Activated effector memory CD4-positive, alpha-beta T cell treated with Interleukin-2 at 50 U/mL for 16 hours (primary cell): ENCODE data around the gene KLRF2.

ENCODE experiments used
- DNase-seq: peaks from one replicate; pipeline ENCODE4 v3.0.0-alpha.2; 2020

KLRF2 gene

DNA sequence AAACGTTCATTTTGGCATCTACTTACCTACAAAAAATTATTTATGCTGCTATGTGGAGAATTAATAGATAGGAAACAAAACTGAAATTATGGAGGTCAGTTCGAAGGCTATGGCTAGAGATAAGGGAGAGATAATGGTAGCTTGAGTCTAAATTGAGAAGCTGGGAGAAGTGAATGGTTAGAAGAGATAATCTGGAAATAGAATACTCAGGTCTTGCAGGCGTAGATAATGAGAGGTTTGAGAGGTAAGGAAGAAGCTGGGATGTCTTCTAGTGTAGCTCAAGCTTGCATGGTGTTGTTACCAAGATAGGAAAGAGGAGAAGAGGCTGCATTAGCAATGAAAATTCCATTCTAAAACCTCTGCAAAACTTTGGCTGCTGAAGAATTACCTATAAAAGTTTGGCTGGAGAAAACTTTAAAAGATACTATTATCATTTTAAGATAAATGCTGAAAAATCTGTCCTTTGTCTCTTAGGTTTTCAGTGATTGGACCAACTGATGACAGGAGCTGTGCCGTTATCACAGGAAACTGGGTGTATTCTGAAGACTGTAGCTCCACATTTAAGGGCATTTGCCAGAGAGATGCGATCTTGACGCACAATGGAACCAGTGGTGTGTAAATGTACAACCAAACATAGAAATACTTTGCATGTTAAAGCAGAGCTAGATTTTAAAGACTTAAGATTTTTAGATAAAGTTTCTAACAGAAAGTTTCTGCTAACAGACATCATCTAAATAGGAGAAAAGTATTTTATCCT is 14.1 kb downstream of the KLRF2 start:
- no peak for DNase-seq

DNA sequence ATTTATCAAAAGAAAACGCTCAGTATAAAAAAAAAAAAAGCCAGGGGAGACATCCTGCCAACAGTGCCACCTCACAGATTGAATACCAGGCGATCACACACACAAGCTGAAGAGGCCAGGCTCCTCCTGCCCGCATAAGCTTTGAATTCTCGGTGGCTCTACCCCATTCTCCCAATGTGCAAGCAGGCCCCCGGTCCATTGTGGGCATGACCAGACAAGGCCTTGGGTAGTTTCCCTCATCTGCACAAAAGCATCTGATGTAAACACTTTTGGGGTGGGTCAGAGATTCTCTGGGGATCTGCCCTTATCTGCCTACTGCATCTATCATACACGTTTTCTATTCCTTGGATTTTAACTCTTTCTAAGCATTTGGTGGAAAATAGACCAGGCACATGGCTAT is 16.2 kb downstream of the KLRF2 start:
- DNase-seq: no peak

DNA sequence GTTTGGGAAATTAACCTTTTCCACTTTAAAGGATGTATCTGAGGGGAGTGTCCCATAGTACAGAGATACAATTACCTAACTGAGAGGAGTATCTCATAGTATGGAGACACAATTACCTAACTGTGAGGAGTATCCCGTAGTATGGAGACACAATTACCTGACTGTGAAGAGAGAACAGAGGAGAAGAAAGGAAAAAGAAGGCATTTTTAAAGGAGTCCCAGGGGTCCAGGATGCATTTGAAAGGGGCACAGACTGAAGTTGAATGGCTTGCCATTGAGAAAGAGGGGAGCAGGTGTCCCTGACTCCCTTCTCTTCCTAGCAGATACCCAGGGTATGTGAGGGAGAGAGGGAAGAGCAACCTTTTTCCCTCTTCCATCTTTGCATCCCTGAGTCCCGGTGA is 17.9 kb downstream of the KLRF2 start:
- no peak for DNase-seq

DNA sequence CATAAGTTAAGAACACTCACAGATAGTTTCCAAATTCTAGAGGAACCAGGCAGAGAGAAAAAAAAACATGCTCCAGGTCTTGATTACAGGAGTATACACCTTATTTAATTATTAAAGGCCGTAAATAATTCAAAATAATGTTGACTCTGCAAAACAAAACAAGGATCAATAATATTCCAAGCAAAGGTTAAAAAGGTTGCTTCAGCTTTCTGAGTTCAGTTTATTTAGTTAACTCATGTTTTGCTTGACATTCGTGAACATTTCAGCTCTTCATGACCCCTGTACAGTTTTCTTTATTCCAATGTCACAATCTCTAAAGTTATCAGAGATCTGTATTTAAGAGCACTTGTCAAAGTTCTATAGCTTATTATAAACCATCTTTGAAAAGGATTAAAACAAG is 19.6 kb downstream of the KLRF2 start:
- DNase-seq: no peak

- DNase-seq: no peak
Measured at GRCh38 chr12:9902539-9903228, 21.4 kb downstream of the KLRF2 start.

DNA sequence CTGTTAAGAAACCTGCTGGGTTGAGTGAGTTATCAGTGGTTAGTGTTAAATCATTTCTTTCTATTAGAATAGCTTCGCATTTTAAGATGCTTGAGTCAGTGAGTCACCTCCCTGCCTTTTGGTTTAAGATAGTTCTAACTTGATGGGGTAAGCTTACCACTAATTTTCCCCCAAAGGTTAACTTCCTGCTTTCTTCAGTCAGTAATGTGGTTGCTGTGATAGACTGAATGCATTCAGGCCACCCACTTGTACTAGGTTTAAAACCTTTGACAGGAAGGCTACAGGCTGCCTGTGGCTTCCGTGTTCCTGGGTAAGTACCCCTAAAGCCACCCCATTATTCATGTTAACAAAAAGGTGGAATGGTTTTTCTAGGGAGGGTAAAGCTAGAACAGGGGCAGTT is 25.6 kb downstream of the KLRF2 start:
- DNase-seq: no peak

DNA sequence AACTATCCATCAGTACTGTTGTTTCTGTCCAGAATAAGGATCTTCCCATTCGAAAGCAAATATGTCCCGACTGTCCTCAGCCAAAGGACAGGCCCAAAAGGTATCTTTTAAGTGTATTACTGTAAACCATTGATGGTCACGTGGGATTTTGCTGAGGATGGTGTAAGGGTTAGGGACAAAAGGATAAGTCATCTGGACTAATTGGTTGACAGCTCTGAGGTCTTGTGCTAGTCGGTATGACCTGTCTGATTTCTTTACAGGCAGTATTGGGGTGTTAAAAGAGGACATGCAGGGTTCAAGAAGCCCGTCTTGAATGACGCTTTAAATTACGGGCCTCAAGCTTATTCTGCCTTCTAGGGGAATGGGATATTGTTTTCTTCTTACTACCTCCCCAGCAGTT is 26.5 kb downstream of the KLRF2 start:
- DNase-seq: no peak

GRCh38 chr12:9908350-9908749 is 27.1 kb downstream of the KLRF2 start:
- DNase-seq: no peak

- DNase-seq: no peak
Measured at GRCh38 chr12:9909724-9910123, 28.4 kb downstream of the KLRF2 start.

DNA sequence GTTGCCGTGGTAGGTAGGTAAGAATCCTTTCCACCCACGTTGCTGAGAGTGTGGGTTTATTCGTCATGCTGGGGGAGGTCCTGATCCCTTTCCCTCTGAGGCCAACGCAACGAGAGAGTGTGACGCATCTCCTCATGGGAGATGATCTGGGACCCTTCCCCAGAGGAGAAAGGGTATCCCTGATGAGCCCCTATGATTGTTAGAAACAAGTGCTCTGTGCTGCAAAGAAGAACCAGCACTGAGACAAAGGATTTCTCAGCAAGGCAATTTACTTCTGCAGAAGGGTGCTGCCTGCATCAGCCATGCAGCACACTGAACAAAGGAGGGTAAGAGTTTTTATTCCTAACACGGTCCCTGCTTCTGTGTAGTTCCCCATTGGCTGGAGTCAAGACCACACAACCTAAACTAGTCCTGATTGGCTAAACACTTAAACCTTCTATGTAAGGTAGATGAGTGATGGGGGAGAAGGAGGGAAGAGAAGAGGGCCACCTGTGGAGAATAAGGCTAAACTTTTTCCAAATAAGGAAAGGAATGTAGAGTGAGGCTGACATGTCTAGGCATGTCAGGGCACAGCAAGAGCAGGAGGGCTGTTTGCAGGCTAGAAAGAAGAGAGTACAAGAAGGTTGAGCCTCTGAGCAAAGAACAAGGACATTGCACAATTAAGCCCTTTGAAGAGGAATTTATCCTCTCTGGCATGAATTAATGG is 29.6 kb downstream of the KLRF2 start:
- DNase-seq: no peak

DNA sequence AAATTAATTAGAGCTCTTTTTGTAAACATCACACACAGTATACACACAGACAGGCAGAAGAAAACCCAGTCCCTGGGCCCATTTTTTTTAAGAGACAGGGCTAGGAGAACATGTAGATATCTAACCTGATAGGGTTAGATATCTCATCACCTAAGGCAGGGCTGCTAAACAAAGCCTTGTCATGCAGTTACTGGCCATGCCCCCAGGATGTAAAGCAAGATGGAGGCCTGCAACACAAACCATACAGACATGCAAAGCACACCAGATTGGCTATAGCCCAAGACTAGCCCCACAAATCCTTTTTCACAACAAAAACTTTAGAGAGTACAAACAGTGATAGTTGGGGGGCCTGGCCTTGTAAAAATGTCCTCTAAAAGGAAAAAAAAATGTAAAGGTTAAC is 30.4 kb downstream of the KLRF2 start:
- DNase-seq: no peak

GRCh38 chr12:9919443-9919842 is 38.2 kb downstream of the KLRF2 start:
- no peak for DNase-seq

GRCh38 chr12:9920451-9920850 is 39.2 kb downstream of the KLRF2 start:
- DNase-seq: no peak

DNA sequence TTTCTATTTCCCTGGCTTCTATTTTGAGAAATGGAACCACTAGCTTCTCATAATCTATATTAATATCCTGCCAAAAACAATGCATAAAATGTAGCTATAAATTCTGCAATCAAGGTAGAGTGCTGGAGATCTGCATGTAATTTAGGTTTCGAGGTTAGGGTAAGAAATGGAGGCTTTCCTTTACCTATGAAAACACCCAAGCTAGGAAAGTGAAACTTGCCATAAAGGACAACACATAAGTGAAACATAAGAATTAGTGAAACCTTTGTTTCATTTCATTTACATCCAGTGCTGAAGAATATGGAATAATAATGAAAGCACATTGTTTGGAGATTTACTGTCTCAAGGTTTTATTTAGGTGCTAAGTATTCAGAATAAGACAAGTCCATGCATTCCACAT is 41.1 kb downstream of the KLRF2 start:
- DNase-seq: no peak

- DNase-seq: no peak
Measured at GRCh38 chr12:9925705-9926393, 44.6 kb downstream of the KLRF2 start.

GRCh38 chr12:9926876-9927275 is 45.6 kb downstream of the KLRF2 start:
- DNase-seq: no peak

DNA sequence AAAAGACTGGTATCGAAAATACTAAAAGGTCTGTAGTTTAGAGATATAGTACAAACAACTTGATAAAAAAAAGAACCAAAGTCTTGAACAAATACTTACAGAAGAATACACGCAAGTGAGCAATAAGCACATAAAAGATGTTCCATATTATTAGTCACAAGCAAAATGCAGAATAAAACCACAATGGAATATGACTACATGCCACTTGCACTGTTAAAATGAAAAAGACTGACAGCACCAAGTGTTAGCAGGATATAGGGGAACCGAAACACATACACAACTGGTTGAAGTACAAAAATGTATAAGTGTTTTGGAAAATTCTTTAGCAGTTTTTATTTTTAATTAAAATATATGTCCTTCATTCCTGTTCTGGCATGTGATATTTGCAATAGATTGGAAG is 47.3 kb downstream of the KLRF2 start:
- DNase-seq: no peak

- no peak for DNase-seq
Measured at GRCh38 chr12:9931245-9931644, 50.0 kb downstream of the KLRF2 start.

GRCh38 chr12:9932270-9932669 is 51.0 kb downstream of the KLRF2 start, which contains the start of gene CLEC2A:
CLEC2A (minus strand) TSS chr12:9932370; CDS start chr12:9932329, 41 bp downstream.
- DNase-seq: no peak

DNA sequence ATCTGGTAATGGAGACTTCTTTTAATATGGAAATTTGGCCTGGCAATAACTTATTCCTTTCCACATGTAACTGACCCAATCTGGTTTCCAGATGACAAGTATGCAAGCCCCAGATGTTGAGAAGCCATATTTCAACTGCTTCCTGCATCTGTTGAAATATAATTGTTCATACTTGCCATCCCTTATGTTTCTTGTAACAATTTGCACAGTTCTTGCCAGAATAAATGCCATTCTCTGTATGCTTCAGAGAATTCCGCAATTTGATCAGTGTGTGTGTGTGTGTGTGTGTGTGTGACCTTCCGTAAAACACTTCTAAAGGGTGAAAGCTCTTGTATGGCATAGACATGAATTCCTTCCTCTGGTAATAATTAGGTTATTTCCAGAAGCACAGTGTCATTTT is 52.7 kb downstream of the KLRF2 start:
- DNase-seq: no peak

DNA sequence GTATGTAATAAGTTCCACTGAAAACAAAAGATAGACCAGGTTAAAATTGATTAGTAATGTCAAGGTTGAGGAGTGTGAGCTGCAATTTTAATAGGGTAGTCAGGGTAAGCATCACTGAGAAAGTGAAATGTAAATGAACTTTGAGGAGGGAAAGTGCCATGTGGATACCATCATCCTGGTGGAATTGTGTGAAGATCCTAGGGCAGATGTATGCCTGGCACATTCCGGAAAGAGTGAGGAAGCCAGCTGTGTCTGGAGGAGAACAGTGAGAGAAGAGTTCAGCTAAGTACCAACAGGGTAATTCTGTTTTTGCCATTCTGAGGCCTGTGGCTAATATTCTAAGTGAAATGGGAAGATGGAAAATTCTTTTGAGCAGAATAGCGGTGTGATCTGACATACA is 53.7 kb downstream of the KLRF2 start:
- no peak for DNase-seq

DNA sequence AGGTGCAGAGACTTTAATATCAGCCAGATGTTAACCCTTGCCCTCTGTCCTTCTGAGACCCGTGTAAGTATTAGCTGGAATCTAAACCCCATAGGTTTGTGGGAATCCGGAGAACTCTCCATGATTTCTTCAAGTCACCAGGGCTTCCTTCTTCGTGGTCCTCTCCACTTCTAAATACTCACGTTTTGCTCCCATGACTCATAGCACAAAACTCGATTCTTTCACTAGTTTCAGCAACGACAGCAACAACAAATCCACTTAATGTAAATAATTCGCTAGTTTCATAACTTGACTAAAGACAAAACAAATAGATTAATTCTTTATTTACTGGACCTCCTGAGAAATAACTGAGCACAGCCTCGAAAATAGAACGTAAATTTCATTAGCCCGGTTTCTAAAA is 55.3 kb downstream of the KLRF2 start:
- no peak for DNase-seq

DNA sequence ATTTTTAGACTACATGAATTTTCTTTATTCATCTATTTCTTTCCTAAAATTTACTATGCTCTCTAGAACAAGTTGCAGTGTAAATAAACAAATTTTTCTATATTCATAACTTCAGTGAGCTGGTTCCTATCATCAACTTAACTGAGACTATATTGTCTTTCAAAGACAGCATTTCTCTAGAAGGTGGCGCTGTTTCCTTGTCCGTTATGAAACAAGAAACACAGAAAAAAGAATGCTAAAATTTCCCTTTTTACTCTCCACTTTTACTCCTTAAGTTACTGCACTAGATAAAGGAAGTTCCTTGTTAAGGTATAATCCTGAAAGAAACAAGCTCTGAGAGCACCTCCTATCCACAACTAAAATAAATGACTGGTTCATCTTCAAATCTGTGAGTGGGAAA is 59.1 kb downstream of the KLRF2 start:
- no peak for DNase-seq
